Activated CD8-positive, alpha-beta memory T cell treated with anti-CD3 and anti-CD28 coated beads, Interleukin-2, amount 50 U/mL, for 48 hours (primary cell): Measurements from ENCODE around the gene GRAP.
"Not testable (repeated sequence)": the region's sequence is repeated elsewhere in the genome, so short reads cannot be mapped to it uniquely, and the experiment has no call there.

Experiments
- DNase-seq: peaks from one replicate; pipeline ENCODE4 v3.0.0-alpha.2; 2020

Gene GRAP

DNA sequence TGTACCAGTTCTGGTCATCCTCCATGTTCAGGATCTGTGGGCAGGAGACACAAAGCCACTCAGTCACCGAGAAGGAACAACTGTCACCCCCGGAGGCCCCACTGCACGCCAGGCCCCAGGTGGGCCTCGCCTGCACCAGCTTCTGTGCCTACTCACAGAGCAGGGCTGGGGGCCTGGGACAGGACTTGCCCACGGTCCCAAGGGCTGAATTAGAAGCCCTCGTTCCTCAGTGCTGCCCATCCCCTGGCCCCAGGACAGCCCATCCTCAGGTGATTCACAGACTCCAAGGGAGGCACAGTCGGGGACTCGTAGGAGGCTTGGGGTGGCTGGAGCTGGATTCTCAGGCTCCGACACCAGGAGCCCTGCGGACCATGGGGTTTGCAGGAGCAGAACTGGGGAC, 4.9 kb downstream of the GRAP start:
- DNase-seq = not testable (repeated sequence)

DNA sequence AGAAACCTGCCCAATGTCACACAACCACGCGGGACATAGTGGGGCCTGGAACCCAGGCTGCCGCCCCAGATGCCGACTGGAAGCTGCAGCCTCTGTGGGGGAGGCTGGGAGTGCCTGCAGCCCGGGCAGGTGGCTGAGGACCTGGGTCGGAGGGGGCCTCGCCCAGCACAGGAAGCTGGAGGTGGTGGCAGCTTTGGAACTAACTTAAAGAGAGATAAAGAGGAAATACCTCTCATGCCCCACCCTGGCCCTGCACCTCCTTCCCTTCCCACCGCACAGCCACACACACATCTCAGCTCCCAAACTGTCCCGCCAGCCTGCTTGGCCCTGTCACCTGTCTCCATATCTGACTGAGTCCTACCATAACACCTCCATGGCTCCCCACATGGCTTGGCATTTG, 6.4 kb downstream of the GRAP start:
- DNase-seq = not testable (repeated sequence)

- not testable (repeated sequence) for DNase-seq
Observed at GRCh38 chr17:19038730-19039129, 8.0 kb downstream of the GRAP start.

DNA sequence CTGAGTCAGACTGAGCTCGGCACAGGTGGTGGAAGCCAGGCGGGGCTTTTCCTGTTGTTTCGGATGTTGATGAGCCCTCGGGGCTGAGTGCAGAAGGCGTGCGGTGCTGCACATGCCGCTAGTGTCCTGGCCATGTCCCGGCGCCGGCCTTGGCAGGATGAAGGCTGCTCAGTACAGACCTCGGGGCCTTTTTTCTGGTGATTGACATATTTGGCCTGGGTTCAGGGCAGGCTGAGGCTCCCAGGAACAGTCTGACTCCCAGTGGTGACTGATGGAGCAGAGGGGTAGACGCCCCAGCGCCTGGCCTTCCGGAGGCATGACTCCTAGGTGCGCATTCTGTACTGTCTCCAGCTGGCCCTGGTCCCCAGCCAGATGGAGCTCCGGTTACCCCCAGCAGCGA, 8.8 kb downstream of the GRAP start:
- not testable (repeated sequence) for DNase-seq

- peak; percentile 15 for DNase-seq
Observed at GRCh38 chr17:19037547-19037946, 9.2 kb downstream of the GRAP start.

DNA sequence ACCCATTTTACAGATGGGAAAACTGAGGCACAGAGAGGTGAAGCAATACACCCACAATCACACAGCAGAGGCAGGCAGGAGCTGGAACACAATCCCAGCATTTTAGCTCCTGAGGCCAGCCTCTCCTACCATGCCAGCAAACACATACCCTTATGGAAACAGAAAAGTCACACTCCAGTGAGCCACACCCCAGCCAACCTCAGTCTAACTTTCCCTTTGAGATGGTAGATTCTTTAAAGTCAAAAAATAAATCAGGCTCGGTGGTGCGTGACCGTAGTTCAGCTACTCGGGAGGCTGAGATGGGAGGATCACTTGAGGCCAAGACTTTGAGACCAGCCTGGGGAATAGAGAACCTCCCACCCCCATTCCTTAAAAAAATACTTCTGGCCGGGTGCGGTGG, 10.6 kb downstream of the GRAP start:
- not testable (repeated sequence) for DNase-seq

DNA sequence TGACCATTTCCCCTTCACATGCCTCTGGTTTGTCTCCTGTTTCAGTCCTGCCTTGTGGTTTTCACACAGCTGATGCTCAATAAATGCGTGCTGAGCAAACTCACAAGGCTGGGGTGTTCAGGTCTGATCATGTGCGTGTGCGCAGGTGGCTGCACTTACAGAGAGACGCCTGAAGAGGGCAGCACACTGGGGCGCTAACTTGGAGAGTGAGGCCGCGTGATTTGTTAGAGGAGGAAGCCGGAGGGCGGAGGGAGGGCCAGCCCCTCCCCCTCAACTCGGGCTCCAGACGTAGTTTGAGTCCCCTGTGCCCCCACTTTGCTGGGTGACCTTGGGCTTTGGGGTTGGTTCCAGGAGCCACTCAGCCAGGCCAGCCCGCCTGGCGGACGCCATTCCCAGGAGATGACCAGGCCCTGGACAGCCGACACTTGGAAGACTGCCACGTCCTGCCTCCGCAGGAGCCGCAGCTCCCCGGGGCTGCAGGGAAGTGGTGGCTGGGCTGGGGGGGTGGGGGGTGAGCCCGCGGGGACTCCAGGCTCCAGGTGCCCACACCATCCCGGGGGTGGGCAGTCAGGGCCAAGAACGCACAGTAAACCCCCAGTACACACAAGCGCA, 14.3 kb downstream of the GRAP start:
- DNase-seq = not testable (repeated sequence)

DNA sequence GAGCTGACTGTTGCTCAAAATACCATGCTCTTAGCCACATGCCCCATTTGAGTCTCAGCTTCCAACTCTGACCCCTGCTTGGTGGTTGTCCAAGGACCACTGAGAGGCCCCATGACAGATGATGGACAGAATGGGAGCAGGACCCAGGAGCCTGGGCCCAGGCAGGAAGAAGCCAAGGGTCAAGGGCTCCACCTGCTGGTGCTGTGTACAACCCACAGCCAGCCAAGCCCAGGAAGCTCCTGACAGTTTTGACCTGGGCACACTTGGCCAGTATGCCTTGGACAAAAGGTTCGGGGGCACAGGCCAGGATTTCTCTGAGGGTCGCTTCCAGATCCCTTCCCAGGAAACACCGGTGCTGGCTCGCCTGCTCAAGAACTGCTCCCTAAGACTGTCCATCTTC, 15.0 kb downstream of the GRAP start:
- DNase-seq = peak; percentile 70

GRCh38 chr17:19030771-19031449, 15.8 kb downstream of the GRAP start:
- DNase-seq = not testable (repeated sequence)

GRCh38 chr17:19029740-19030139, 17.0 kb downstream of the GRAP start:
- DNase-seq = not testable (repeated sequence)

DNA sequence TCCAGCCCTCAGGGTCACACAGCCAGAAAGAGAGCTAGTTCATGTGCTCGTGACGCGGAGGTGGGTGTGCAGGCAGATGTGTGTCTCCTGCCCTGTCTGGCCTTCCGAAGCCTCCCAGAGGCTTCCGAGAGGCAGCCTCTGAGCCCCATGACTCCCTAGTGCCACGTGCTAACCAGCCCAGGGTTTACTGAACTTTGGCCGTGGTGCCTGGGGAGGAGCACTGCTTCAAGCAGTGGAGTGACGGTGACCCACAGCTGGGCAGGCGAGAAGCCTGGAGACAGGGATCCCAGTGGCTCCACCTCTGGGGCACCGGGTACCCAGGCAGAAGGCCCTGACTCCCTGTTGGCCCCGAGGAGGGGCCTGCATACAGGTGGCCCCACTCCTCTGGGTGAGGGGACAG, 18.1 kb downstream of the GRAP start:
- DNase-seq = not testable (repeated sequence)

DNA sequence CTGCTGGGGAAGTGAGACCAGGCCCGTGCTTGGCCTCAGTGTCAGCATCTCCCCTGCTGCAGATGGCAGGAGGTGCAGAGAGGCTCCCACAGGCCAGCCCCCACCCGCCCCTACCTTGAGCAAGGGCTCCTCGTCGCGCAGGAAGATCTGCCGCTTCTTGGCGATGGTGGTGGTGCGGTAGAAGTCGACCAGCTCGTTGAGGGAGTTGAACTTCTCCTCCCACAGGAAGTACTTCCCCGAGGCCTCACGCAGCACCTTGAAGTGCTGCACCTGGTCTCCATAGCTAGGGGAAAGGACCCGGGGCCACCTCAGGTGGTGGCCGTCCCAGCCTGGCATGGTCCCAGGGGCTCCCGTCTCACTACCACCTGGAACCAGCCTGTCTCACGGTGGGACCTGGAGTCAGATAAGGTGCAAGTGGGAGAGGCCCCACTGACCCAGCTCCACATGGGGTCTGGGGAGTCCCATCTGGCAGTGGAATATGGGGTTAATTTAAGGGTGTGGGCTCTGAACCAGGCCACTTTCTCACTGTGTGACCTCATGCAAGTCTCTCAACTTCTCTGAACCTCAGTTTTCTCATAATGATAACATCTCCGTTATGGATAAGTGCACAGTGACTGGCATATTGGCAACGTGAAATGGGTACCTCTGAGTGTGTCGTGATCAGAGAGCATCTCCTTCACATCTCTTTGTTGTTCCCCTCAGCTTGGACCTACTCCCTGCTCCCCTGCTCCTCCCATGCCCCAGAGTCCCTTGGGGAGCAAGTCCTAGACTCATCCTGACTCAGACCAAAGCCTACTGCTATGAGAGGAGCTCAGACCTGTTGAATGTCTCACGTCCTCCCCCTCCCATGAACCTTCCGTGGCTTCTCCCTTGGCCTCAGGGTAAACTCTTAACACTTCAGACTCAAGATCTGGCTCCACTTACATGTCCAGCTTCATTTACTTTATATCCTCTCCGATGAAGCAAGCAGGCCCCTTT, 22.4 kb downstream of the GRAP start:
- no peak for DNase-seq

GRCh38 chr17:19023209-19023999, 23.4 kb downstream of the GRAP start:
- no peak for DNase-seq

- DNase-seq = no peak
Observed at GRCh38 chr17:19022747-19023146, 24.0 kb downstream of the GRAP start.

- DNase-seq = no peak
Observed at GRCh38 chr17:19022128-19022527, 24.6 kb downstream of the GRAP start.

DNA sequence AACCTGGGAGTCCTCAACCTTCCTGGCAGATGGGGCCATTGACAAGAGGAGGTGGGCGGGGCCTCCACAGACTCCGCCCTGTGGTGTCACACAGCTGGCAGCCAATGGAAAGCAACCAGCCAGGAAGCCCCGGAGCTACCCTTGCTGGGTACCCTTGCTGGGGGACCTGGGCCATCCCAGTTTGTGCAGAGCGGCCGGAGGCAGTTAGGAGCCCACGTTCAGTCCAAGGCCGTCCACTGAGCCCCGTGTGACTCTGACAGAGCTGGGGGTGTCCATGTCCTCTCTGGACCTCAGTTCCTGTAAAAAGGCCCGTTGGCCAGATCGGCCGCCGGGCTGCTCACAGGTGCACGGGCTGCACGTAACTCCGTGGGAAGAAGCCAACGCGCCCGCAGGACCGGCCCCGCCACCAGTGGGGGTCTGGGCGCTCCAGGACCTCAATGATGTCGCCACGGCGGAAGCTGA, 25.1 kb downstream of the GRAP start:
- peak; percentile 80 for DNase-seq

DNA sequence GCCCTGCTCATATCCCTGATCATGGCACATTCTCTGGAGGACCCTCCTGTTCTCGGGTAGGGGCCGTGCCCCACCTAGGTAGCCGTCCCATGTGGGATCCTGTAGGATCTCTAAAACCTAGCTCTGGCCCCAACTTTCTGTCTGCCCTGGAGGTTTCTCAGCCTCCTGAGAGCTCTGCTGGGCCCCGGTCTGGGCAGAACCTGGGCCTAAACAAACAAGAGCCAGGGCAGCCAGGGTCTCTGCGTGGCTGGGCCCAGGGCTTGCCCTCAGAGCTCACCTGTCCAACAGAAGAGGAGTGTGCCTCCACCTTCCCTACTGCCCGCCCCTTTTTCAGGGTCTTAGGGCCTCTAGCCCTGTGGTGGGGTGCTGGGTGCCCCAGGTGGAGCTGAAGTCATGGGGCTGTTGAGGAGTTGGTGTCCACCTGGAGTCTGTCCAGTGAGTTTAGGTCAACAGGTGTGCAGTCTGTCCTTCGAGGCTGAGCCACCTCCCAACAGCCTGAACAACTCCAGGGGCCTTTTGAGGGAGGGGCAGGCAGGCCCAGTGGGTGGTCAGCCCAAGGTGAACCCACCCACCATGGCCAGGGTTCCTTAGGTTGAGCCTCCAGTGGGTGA, 25.6 kb downstream of the GRAP start:
- DNase-seq = not testable (repeated sequence)

DNA sequence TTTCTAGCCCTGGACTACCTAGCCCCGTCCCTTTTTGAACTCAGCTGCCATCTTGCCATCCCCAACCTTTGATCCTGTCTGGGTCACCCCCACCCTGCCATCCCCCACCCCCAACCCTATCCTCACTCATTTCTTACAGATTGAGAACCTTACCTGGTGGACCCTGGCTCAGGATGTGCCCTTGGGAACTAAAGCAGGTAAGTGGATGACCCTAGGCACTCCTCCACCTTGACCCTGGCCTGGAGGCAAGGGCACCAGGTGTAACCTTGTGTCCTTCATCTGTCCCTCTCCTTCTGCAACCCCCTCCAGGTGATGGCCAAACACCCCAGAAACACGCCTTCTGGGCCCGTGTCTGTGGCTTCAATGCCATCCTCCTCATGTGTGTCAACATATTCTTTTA, 26.7 kb downstream of the GRAP start:
- no peak for DNase-seq

GRCh38 chr17:19019041-19019941, 27.5 kb downstream of the GRAP start:
- DNase-seq = no peak

DNA sequence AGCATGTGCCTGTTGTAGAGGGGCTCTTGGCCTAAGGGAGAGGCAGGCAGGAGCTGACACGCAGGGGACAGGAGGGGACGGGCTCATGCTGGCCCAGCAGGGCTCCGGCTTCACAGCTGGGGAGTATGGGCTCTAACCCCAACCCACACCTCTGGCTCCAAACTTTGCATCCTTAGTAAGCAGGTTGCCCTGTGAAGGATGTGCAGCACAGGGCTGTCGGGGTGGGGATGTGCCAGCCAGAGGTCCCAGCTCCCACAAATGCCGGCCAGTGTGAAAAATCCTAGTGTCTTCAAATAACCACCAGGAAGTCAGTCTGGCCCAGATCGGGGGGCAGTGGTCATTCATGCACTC, 28.2 kb downstream of the GRAP start:
- no peak for DNase-seq
